Measurements from ENCODE around the gene RAB31.

DNA sequence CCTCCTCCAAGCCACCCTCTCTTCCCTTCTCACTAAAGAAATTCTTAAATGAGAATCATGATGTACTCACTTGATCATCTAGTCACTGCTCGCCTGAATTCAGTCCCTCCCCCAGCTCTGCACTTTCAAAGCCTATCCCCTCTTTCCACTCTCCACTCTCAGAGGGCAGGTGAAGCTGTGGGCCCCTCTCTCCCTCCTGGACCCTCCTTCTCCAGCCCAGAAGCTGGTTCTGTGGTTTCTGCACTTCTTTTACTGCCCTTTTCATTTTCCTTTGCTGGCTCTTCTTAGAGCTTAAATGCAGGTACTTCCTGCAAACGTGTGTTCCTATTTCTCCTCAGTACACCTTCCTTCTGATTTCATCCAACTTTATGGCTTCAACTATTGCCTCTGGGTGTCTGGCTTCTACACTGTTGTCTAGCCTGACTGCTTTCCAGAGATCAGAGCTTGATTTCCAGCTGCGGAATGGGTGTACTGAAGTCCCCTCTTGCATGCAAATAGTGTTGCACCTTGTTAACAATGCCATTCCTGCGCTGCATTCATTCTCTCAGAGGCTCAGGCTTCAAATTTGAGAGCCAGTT is 162.4 kb downstream of the RAB31 start:
- TF ChIP-seq, protein P1, sequence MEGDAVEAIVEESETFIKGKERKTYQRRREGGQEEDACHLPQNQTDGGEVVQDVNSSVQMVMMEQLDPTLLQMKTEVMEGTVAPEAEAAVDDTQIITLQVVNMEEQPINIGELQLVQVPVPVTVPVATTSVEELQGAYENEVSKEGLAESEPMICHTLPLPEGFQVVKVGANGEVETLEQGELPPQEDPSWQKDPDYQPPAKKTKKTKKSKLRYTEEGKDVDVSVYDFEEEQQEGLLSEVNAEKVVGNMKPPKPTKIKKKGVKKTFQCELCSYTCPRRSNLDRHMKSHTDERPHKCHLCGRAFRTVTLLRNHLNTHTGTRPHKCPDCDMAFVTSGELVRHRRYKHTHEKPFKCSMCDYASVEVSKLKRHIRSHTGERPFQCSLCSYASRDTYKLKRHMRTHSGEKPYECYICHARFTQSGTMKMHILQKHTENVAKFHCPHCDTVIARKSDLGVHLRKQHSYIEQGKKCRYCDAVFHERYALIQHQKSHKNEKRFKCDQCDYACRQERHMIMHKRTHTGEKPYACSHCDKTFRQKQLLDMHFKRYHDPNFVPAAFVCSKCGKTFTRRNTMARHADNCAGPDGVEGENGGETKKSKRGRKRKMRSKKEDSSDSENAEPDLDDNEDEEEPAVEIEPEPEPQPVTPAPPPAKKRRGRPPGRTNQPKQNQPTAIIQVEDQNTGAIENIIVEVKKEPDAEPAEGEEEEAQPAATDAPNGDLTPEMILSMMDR (IDR thresholded peaks at IDR 0.05) = no peak
- no peak for TF ChIP-seq POLR2A (IDR thresholded peaks at IDR 0.05)

Data from testis (tissue), 2 donors.